22Rv1 (cell line): ENCODE results near the gene ACSF3.

Experiments used
- CTCF ChIP-seq: fragments of 450-650 bp; IDR thresholded peaks from 2 replicates; pipeline ENCODE4 v1.5.1; 2017; ENCODE audit warnings: mild to moderate bottlenecking
- ZFX ChIP-seq: fragments of 450-650 bp; IDR thresholded peaks from 2 replicates; pipeline ENCODE4 v1.6.1; 2017; ENCODE audit warnings: antibody characterized with exemption, borderline replicate concordance

GRCh38 chr16:89136931-89137330, 43.3 kb downstream of the ACSF3 start:
- TF ChIP-seq CTCF (no peak), ZFX (no peak)
